ENCODE measurements around the gene IL16.
"Not testable (repeated sequence)": the region's sequence is repeated elsewhere in the genome, so short reads cannot be mapped to it uniquely, and the experiment has no call there.

IL16 gene

GRCh38 chr15:81337713-81338157 is 141.1 kb downstream of the IL16 start:
- DNase-seq (ENCODE audit: low spot score): no peak

- DNase-seq (ENCODE audit: low spot score): peak; percentile 42
Measured at GRCh38 chr15:81338170-81339007, 141.7 kb downstream of the IL16 start.

- DNase-seq (ENCODE audit: low spot score): no peak
Measured at GRCh38 chr15:81339321-81339720, 142.6 kb downstream of the IL16 start.

GRCh38 chr15:81339851-81340250 is 143.2 kb downstream of the IL16 start:
- DNase-seq (ENCODE audit: low spot score): no peak

- DNase-seq (ENCODE audit: low spot score): no peak
Measured at GRCh38 chr15:81341351-81341750, 144.7 kb downstream of the IL16 start.

- no peak for DNase-seq (ENCODE audit: low spot score)
Measured at GRCh38 chr15:81343371-81343770, 146.7 kb downstream of the IL16 start.

- DNase-seq (ENCODE audit: low spot score): no peak
Measured at GRCh38 chr15:81346611-81347010, 149.9 kb downstream of the IL16 start.

GRCh38 chr15:81347910-81348309 is 151.2 kb downstream of the IL16 start:
- no peak for DNase-seq (ENCODE audit: low spot score)

- not testable (repeated sequence) for DNase-seq (ENCODE audit: low spot score)
Measured at GRCh38 chr15:81348691-81349090, 152.0 kb downstream of the IL16 start.

GRCh38 chr15:81349271-81349670 is 152.6 kb downstream of the IL16 start:
- no peak for DNase-seq (ENCODE audit: low spot score)

- DNase-seq (ENCODE audit: low spot score): no peak
Measured at GRCh38 chr15:81351651-81352050, 155.0 kb downstream of the IL16 start.

GRCh38 chr15:81356252-81356651 is 159.6 kb downstream of the IL16 start:
- DNase-seq (ENCODE audit: low spot score): no peak

GRCh38 chr15:81357180-81357686 is 160.6 kb downstream of the IL16 start:
- no peak for DNase-seq (ENCODE audit: low spot score)

GRCh38 chr15:81358248-81358647 is 161.6 kb downstream of the IL16 start:
- no peak for DNase-seq (ENCODE audit: low spot score)

- DNase-seq (ENCODE audit: low spot score): no peak
Measured at GRCh38 chr15:81360491-81360890, 163.8 kb downstream of the IL16 start.

- no peak for DNase-seq (ENCODE audit: low spot score)
Measured at GRCh38 chr15:81361891-81362290, 165.2 kb downstream of the IL16 start.

GRCh38 chr15:81362790-81363189 is 166.1 kb downstream of the IL16 start:
- no peak for DNase-seq (ENCODE audit: low spot score)

- DNase-seq (ENCODE audit: low spot score): no peak
Measured at GRCh38 chr15:81363276-81363675, 166.6 kb downstream of the IL16 start.

Data from AG08396 (cell line).